HG03457 (cell line): ENCODE measurements around the gene SORL1.

Experiments
- ATAC-seq: cut with Tn5 transposase; IDR thresholded peaks from one replicate; pipeline ENCODE4 v1.9.1; 2021; ENCODE audit warnings: moderate number of reproducible peaks; ENCODE audit not compliant: unreplicated experiment

Gene SORL1

GRCh38 chr11:121429556-121429955 is 22.6 kb upstream of the SORL1 start:
- ATAC-seq: no peak

- no peak for ATAC-seq
These were observed 20.1 kb upstream of the SORL1 start for GRCh38 chr11:121431820-121432526.

- no peak for ATAC-seq
These were observed 17.0 kb upstream of the SORL1 start for GRCh38 chr11:121435132-121435531.

- no peak for ATAC-seq
These were observed 16.3 kb upstream of the SORL1 start for GRCh38 chr11:121435551-121436511.

- ATAC-seq: no peak
These were observed 15.0 kb upstream of the SORL1 start for GRCh38 chr11:121437018-121437685.

GRCh38 chr11:121437686-121438078 is 14.4 kb upstream of the SORL1 start:
- ATAC-seq: no peak

- ATAC-seq: no peak
These were observed 12.8 kb upstream of the SORL1 start for GRCh38 chr11:121439337-121439736.

- ATAC-seq: no peak
These were observed 12.4 kb upstream of the SORL1 start for GRCh38 chr11:121439759-121440158.

GRCh38 chr11:121441521-121441920 is 10.6 kb upstream of the SORL1 start:
- ATAC-seq: no peak

GRCh38 chr11:121443688-121444275 is 8.3 kb upstream of the SORL1 start:
- no peak for ATAC-seq

GRCh38 chr11:121444526-121444925 is 7.6 kb upstream of the SORL1 start:
- no peak for ATAC-seq

GRCh38 chr11:121445071-121445768 is 6.9 kb upstream of the SORL1 start:
- ATAC-seq: no peak

GRCh38 chr11:121446752-121447156 is 5.4 kb upstream of the SORL1 start:
- no peak for ATAC-seq

- ATAC-seq: no peak
These were observed 4.1 kb upstream of the SORL1 start for GRCh38 chr11:121448011-121448410.

GRCh38 chr11:121448431-121448941 is 3.6 kb upstream of the SORL1 start:
- no peak for ATAC-seq

- ATAC-seq: no peak
These were observed 3.0 kb upstream of the SORL1 start for GRCh38 chr11:121449123-121449522.

- ATAC-seq: no peak
These were observed 2.5 kb upstream of the SORL1 start for GRCh38 chr11:121449626-121450025.

GRCh38 chr11:121450401-121450800 is 1.7 kb upstream of the SORL1 start:
- no peak for ATAC-seq

GRCh38 chr11:121451178-121451985 is 732 bp upstream of the SORL1 start:
- ATAC-seq: no peak
